ACC112 (cell line): ENCODE results near the gene ULK2.
A peak's percentile ranks its signal among the peaks of the same experiment; 100 is the strongest.
"Not testable (repeated sequence)": the region's sequence is repeated elsewhere in the genome, so short reads cannot be mapped to it uniquely, and the experiment has no call there.

Experiments used
- H2AFZ ChIP-seq: fragments of 200-600 bp; sonication (generic); one replicate; pipeline ENCODE4 v1.6.0; 2017; ENCODE audit warnings: antibody characterized with exemption, low read length; ENCODE audit not compliant: unreplicated experiment
- H3K27ac ChIP-seq: fragments of 200-600 bp; sonication (generic); 2 replicates; pipeline ENCODE4 v1.5.1; 2014; ENCODE audit warnings: low read depth, mild to moderate bottlenecking, antibody characterized with exemption, low read length, moderate library complexity
- H3K27me3 ChIP-seq: fragments of 200-600 bp; sonication (generic); 2 replicates; pipeline ENCODE4 v1.6.1; 2014; ENCODE audit warnings: mild to moderate bottlenecking, antibody characterized with exemption, low read length, moderate library complexity, mixed read lengths; ENCODE audit not compliant: insufficient read depth
- H3K36me3 ChIP-seq: fragments of 200-600 bp; sonication (generic); 2 replicates; pipeline ENCODE4 v1.6.1; 2016; ENCODE audit warnings: mild to moderate bottlenecking, antibody characterized with exemption, low read length, moderate library complexity, mixed read lengths; ENCODE audit not compliant: insufficient read depth
- H3K4me1 ChIP-seq: fragments of 200-600 bp; sonication (generic); one replicate; pipeline ENCODE4 v1.6.1; 2016; ENCODE audit warnings: low read length, mixed read lengths; ENCODE audit not compliant: insufficient read depth, unreplicated experiment, control insufficient read depth
- H3K4me3 ChIP-seq: fragments of 200-600 bp; sonication (generic); 2 replicates; pipeline ENCODE4 v1.5.1; 2014; ENCODE audit warnings: mild to moderate bottlenecking, low read depth, low read length
- H3K79me2 ChIP-seq: fragments of 200-600 bp; sonication (generic); one replicate; pipeline ENCODE4 v1.6.0; 2016; ENCODE audit warnings: low read length; ENCODE audit not compliant: control insufficient read depth, unreplicated experiment, insufficient read depth

Gene ULK2

DNA sequence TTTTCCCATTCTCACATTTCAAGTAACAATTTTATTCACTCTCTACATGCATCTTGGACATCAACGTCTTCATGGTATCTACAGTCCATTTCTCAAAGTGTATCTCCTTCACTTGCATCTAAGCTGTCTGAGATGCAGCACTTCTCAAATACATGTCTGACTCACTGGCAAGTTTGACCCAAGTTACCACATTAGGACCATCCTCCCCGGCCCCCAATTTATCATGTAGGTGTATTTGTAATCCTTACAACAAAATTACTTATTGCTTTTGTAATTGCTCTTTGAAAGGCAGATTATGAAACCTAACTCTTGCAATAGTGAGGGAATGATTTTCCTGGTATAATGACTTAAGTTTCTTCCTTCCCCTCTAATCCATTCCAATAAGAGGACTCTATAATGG, 28.9 kb upstream of the ULK2 start:
- Histone ChIP-seq H3K4me3 (no peak overlapping the region), H3K36me3 (no peaks in the 10 kb centered on the region), H3K4me1 (peaks cover 17% of the 10 kb centered on the region), H3K79me2 (no peaks in the 10 kb centered on the region), H3K27me3 (no peaks in the 10 kb centered on the region), H2AFZ (no peak overlapping the region), H3K27ac (no peak overlapping the region)

DNA sequence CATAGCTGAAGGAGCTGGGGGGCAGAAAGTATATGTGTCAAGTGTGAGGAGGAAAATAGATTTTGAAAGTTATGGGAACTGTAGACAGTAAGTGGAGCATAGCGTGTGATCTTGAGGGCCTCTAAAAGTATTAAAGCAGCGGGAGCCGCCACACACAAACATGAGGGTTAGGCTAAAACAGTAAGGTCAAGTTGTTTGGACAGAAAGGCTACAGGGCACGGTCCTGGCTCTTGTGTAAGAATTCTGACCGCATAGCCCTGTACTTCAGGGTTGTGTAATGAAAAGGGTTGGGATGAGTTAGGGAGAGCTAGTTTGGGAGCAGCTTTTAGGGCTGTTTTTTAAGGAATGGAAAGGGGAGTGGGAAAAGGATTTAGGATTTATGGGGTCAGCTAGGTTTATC, 22.8 kb upstream of the ULK2 start:
- not testable (repeated sequence) for H3K4me1 ChIP-seq, H2AFZ ChIP-seq, H3K4me3 ChIP-seq, H3K79me2 ChIP-seq, H3K36me3 ChIP-seq, H3K27me3 ChIP-seq, H3K27ac ChIP-seq

GRCh38 chr17:19890001-19890400, 22.3 kb upstream of the ULK2 start:
- not testable (repeated sequence) for H3K4me1 ChIP-seq, H2AFZ ChIP-seq, H3K27ac ChIP-seq, H3K36me3 ChIP-seq, H3K79me2 ChIP-seq, H3K27me3 ChIP-seq, H3K4me3 ChIP-seq

GRCh38 chr17:19886116-19886515, 18.4 kb upstream of the ULK2 start:
- H3K27me3 ChIP-seq: no peaks in the 10 kb centered on the region
- no peaks in the 10 kb centered on the region for H3K79me2 ChIP-seq
- H2AFZ ChIP-seq: no peak overlapping the region
- no peak overlapping the region for H3K4me3 ChIP-seq
- H3K27ac ChIP-seq: no peak overlapping the region
- H3K36me3 ChIP-seq: no peaks in the 10 kb centered on the region
- no peaks in the 10 kb centered on the region for H3K4me1 ChIP-seq

DNA sequence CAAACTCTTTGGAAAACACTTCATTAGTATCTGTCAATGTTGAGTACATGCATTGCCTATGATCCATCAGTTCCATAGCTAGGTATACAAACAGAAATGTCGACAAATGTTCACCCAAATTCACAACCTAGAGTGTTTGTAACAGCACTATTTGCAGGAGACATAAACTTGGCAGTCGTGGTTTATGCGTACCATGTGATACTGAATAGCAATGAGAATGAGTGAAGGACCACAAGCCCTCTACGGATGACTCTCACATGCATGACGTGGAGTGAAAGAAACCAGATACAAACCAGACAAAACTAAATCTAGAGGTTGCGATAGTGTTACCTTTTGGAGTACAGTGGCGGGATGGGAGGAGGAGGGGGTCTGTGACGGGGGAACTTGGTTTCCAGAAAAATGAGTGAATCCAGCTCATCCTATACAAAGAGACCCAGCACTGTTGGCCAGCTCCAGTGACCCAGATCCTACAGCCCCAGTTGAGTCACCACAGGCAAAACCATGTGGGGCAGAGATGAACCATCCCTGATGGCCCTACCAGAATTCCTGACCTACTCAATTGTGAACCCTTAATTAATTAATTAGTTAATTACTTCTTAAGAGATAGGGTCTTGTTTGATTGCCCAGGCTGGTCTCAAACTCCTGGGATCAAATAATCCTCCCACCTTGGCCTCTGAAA, 15.9 kb upstream of the ULK2 start:
- no peaks in the 10 kb centered on the region for H3K79me2 ChIP-seq
- no peak overlapping the region for H2AFZ ChIP-seq
- no peaks in the 10 kb centered on the region for H3K36me3 ChIP-seq
- no peak overlapping the region for H3K4me3 ChIP-seq
- H3K4me1 ChIP-seq: no peaks in the 10 kb centered on the region
- no peaks in the 10 kb centered on the region for H3K27me3 ChIP-seq
- no peak overlapping the region for H3K27ac ChIP-seq

- no peak overlapping the region for H3K27ac ChIP-seq
- peaks cover 4% of the 10 kb centered on the region; the same call in 1 of the 2 replicates for H3K27me3 ChIP-seq
- H3K79me2 ChIP-seq: no peaks in the 10 kb centered on the region
- no peak overlapping the region for H3K4me3 ChIP-seq
- no peaks in the 10 kb centered on the region for H3K4me1 ChIP-seq
- no peaks in the 10 kb centered on the region for H3K36me3 ChIP-seq
- H2AFZ ChIP-seq: no peak overlapping the region
These were observed 12.7 kb upstream of the ULK2 start for GRCh38 chr17:19880393-19880792.

- H3K36me3 ChIP-seq: no peaks in the 10 kb centered on the region
- no peak overlapping the region for H2AFZ ChIP-seq
- no peaks in the 10 kb centered on the region for H3K79me2 ChIP-seq
- no peak overlapping the region for H3K4me3 ChIP-seq
- H3K27ac ChIP-seq: no peak overlapping the region
- no peaks in the 10 kb centered on the region for H3K4me1 ChIP-seq
- H3K27me3 ChIP-seq: peaks cover 4% of the 10 kb centered on the region; the same call in 1 of the 2 replicates
These were observed 9.7 kb upstream of the ULK2 start for GRCh38 chr17:19877364-19877945.

DNA sequence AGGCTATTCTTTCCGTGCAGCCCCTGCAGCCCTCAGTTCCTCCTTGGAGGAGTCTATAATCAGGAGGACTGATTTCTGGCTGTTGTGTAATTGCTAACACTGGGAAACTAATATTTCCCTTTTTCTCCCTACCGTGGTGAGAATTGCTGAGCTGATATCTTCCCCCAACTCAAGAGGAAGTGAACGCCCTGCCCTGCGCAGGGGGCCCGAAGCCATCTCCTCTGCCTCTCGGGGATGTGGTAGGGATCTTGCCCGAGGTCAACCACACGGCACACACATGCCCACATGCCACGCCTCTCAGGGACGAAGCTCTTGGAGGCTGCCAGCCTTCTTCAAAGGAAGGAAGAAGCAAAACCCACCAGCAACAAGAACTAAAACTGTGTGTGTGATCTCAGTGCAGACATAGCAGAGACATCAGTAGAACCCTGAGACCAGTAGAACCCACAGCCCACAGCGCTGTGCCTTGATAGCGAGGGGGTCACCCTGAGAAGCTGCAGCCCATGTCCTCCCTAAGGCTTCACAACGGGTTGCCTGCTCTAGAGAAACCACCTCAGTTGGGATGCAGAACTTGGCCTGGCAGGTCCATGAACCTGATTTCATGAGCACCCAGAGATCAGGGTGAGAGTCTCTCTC, 8.9 kb upstream of the ULK2 start:
- Histone ChIP-seq H3K79me2 (no peaks in the 10 kb centered on the region), H3K4me3 (no peak overlapping the region), H3K27me3 (peaks cover 4% of the 10 kb centered on the region; the same call in 1 of the 2 replicates), H3K4me1 (no peaks in the 10 kb centered on the region), H2AFZ (no peak overlapping the region), H3K36me3 (no peaks in the 10 kb centered on the region), H3K27ac (no peak overlapping the region)

- no peak overlapping the region for H3K27ac ChIP-seq
- H3K4me3 ChIP-seq: no peak overlapping the region
- H3K4me1 ChIP-seq: no peaks in the 10 kb centered on the region
- H3K27me3 ChIP-seq: peaks cover 4% of the 10 kb centered on the region; the same call in 1 of the 2 replicates
- H3K36me3 ChIP-seq: no peaks in the 10 kb centered on the region
- no peaks in the 10 kb centered on the region for H3K79me2 ChIP-seq
- H2AFZ ChIP-seq: no peak overlapping the region
These were observed 6.5 kb upstream of the ULK2 start for GRCh38 chr17:19874256-19874655.

DNA sequence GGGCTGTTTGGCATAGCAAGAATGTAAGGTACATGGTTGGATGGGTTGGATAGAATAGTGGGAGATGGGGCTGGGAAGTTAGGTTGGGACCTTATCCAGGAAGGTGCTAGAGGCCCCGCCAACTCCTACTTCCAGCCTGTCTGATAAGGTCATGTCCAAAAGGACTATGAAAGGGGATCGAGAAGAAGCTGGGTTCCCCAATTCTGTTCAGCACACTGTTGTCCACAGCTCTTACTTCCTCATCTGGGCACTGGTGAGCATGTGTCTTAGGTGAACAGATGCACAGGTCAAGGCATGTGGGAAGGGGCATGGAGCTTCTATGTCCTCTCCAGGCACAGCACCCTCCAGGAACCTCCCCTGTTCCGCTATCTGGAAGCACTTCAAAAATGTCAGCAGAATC, 5.6 kb upstream of the ULK2 start:
- H3K79me2 ChIP-seq: no peaks in the 10 kb centered on the region
- peaks cover 4% of the 10 kb centered on the region; the same call in 1 of the 2 replicates for H3K27me3 ChIP-seq
- no peak overlapping the region for H3K27ac ChIP-seq
- no peak overlapping the region for H3K4me3 ChIP-seq
- no peaks in the 10 kb centered on the region for H3K36me3 ChIP-seq
- H2AFZ ChIP-seq: no peak overlapping the region
- no peaks in the 10 kb centered on the region for H3K4me1 ChIP-seq

- Histone ChIP-seq H3K27ac (no peak overlapping the region), H3K36me3 (no peaks in the 10 kb centered on the region), H3K79me2 (peaks cover 12% of the 10 kb centered on the region), H3K4me3 (peak overlapping the region; percentile 95), H3K4me1 (peaks cover 12% of the 10 kb centered on the region), H2AFZ (peak overlapping the region; percentile 100), H3K27me3 (no peaks in the 10 kb centered on the region)
These were observed 301 bp upstream of the ULK2 start for GRCh38 chr17:19868079-19868395.
